Activated naive CD4-positive, alpha-beta T cell treated with anti-CD3 and anti-CD28 coated beads, Interleukin-2, amount 10 ng/mL, durations not matched to agents 7 days and 5 days (primary cell): ENCODE data around the gene SAT2.
A peak's percentile ranks its signal among the peaks of the same experiment; 100 is the strongest.

ENCODE experiments used
- CTCF ChIA-PET: fragments of 350-600 bp; sonication (Branson Sonifier 250); formaldehyde crosslinking; loops from one replicate; lab custom pipeline; 2021; ENCODE audit warnings: antibody characterized with exemption; lab: Charles Lee
- DNase-seq: peaks from one replicate; pipeline ENCODE4 v3.0.0-alpha.2; 2020
- H3K27ac Mint-ChIP-seq: one replicate; pipeline ENCODE4 v1.8.0; 2021; ENCODE audit warnings: mild to moderate bottlenecking, moderate library complexity, mixed read lengths
- H3K27me3 Mint-ChIP-seq: one replicate; pipeline ENCODE4 v1.8.0; 2021; ENCODE audit warnings: mild to moderate bottlenecking, mixed read lengths
- H3K36me3 Mint-ChIP-seq: one replicate; pipeline ENCODE4 v1.8.0; 2021; ENCODE audit warnings: mixed read lengths
- H3K4me1 Mint-ChIP-seq: one replicate; pipeline ENCODE4 v1.8.0; 2021; ENCODE audit warnings: mixed read lengths
- H3K4me3 Mint-ChIP-seq: one replicate; pipeline ENCODE4 v1.8.0; 2021; ENCODE audit warnings: mild to moderate bottlenecking, moderate library complexity, mixed read lengths
- H3K9me3 Mint-ChIP-seq: one replicate; pipeline ENCODE4 v1.8.0; 2021; ENCODE audit warnings: mixed read lengths

Gene SAT2

DNA sequence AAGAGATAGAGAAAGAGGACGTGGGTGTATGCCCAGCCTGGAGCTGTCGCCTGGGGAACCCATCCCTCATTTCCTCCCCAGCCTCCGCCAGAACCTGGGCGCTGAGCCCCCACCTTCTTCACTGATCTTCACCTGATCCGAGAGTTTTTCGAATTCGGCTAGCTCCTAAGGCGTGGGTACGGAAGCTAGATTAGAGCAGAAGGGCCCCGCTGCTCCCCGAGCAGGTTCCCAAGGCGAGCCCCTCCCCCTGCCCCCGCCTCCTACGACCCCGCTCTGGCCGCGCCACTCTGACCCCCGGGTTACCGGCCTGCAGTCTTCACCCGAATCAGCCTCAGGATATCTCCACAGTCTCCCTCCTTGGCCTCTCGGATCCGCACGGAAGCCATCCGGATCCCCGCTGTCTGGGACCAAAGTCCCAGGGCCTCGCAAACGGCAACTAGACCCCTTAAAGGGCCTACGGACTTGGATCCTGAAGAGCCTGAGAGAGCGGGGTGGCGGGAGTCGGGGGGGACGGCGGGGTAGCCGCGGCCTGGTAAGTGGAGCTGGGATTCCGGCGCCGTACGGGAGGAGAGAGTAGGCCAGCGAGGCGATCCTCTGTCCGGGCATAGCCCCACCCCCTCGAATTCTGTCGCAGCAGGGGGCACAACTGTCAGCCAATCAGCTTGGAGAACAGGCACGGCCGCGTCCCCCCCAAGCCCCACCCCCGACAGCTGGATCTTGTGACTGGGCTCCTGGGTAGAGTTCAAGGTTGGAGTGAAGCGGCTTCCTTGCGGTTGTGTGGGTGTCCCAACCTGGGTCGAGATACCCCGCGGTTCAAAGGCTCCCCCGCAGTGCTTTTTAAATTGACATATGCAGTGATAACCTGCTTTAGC lies at the start of gene SAT2:
Gene SAT2, minus strand, starts transcription at position 572 of the 872 bp plus-strand sequence. Its CDS starts 186 bp downstream, at position 386.
- Mint-ChIP-seq H3K27me3 (peaks cover 7% of the 10 kb centered on the region), H3K27ac (peak within 1 kb of the TSS; percentile 71), H3K36me3 (peaks cover 4% of the 10 kb centered on the region), H3K9me3 (no peaks in the 10 kb centered on the region), H3K4me3 (peak within 1 kb of the TSS; percentile 91), H3K4me1 (peaks cover 20% of the 10 kb centered on the region)
- peak; percentile 93 for DNase-seq
- CTCF ChIA-PET: interaction anchor here (1.0 to 2.3 kb wide), 3 partner anchors 12 to 61 kb away, joined by 3 to 19 read pairs (median 8); partner anchors contain the start of genes TP53 and WRAP53

DNA sequence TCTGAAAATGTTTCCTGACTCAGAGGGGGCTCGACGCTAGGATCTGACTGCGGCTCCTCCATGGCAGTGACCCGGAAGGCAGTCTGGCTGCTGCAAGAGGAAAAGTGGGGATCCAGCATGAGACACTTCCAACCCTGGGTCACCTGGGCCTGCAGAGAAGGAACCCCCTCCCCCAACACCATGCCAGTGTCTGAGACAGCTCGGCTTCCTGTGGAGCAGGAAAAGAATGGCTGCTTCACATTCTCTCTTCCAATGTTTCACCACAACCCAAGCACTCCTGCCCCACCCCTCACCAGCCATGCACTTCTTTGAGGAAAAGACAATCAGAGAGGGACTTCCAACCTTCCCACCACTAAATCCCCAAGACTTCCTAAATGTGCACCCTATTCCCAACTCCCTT lies 48.9 kb upstream of the SAT2 start:
- no peak for DNase-seq
- Mint-ChIP-seq H3K4me1 (no peaks in the 10 kb centered on the region), H3K36me3 (peaks cover 45% of the 10 kb centered on the region), H3K27ac (no peak overlapping the region), H3K9me3 (peaks cover 10% of the 10 kb centered on the region), H3K27me3 (no peaks in the 10 kb centered on the region), H3K4me3 (no peak overlapping the region)
- CTCF ChIA-PET: no interaction called here

- H3K36me3 Mint-ChIP-seq: peaks cover 53% of the 10 kb centered on the region
- DNase-seq: no peak
- no peak overlapping the region for H3K4me3 Mint-ChIP-seq
- no peaks in the 10 kb centered on the region for H3K27me3 Mint-ChIP-seq
- CTCF ChIA-PET: interaction anchor here (1.0 to 1.6 kb wide), 2 partner anchors 42 to 319 kb away, joined by 3 read pairs; no protein-coding TSS in a partner anchor
- H3K27ac Mint-ChIP-seq: no peak overlapping the region
- H3K4me1 Mint-ChIP-seq: no peaks in the 10 kb centered on the region
- H3K9me3 Mint-ChIP-seq: peaks cover 10% of the 10 kb centered on the region
Observed at GRCh38 chr17:7674934-7675333, 47.3 kb upstream of the SAT2 start.

- Mint-ChIP-seq H3K4me1 (no peaks in the 10 kb centered on the region), H3K27me3 (no peaks in the 10 kb centered on the region), H3K27ac (no peak overlapping the region), H3K36me3 (peaks cover 60% of the 10 kb centered on the region), H3K9me3 (peaks cover 10% of the 10 kb centered on the region), H3K4me3 (no peak overlapping the region)
- DNase-seq: peak; percentile 66
- CTCF ChIA-PET: interaction anchor here (0.6 to 2.2 kb wide), 10 partner anchors 10 to 253 kb away, joined by 3 to 11 read pairs (median 3); partner anchors contain the start of genes SAT2, TP53 and WRAP53
Observed at GRCh38 chr17:7673239-7673638, 45.6 kb upstream of the SAT2 start.

- Mint-ChIP-seq H3K4me3 (no peak overlapping the region), H3K9me3 (peaks cover 3% of the 10 kb centered on the region), H3K4me1 (no peaks in the 10 kb centered on the region), H3K27me3 (no peaks in the 10 kb centered on the region), H3K27ac (no peak overlapping the region), H3K36me3 (peaks cover 37% of the 10 kb centered on the region)
- CTCF ChIA-PET: no interaction called here
- no peak for DNase-seq
Observed at GRCh38 chr17:7668482-7668881, 40.9 kb upstream of the SAT2 start.

DNA sequence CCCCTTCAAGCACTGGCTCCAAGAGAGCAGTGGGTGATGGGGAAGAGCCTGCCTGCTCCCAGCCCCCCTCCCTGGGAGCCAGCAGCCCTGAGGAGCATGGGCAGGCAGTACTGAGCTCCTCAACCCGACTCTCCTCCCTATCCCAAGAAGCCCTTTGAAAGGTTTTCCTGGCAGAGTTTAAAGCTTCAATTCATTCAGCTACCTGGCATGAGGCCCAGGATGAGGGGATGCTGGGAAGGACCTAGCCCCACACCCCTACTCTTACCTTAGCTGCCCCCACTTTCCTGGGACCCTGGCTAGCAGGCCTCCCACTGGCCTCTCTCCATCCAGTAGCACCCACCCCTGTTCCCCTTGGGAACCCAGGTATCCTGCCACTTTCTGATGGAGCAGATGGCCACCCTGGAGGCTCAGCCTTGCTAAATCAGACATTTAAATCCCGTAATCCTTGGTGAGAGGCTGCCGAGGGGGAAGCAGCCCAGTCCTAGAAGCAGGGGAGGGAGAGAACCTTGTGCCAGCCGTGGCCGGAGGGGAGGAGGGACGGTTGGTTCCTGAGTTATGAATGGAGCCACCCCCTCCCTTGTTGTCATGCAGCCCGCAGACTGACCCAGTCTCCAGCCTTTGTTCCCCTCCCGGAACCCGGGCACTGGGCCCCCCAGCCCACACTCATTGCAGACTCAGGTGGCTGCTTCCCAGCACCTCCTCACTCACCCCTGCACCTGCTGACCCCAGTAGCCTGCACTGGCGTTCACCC lies 40.2 kb upstream of the SAT2 start:
- no peak overlapping the region for H3K4me3 Mint-ChIP-seq
- DNase-seq: no peak
- H3K4me1 Mint-ChIP-seq: no peaks in the 10 kb centered on the region
- H3K9me3 Mint-ChIP-seq: no peaks in the 10 kb centered on the region
- no peak overlapping the region for H3K27ac Mint-ChIP-seq
- peaks cover 32% of the 10 kb centered on the region for H3K36me3 Mint-ChIP-seq
- CTCF ChIA-PET: interaction anchor here (1.3 kb wide), 1 partner anchor 35 kb away, joined by 3 read pairs; no protein-coding TSS in a partner anchor
- no peaks in the 10 kb centered on the region for H3K27me3 Mint-ChIP-seq

DNA sequence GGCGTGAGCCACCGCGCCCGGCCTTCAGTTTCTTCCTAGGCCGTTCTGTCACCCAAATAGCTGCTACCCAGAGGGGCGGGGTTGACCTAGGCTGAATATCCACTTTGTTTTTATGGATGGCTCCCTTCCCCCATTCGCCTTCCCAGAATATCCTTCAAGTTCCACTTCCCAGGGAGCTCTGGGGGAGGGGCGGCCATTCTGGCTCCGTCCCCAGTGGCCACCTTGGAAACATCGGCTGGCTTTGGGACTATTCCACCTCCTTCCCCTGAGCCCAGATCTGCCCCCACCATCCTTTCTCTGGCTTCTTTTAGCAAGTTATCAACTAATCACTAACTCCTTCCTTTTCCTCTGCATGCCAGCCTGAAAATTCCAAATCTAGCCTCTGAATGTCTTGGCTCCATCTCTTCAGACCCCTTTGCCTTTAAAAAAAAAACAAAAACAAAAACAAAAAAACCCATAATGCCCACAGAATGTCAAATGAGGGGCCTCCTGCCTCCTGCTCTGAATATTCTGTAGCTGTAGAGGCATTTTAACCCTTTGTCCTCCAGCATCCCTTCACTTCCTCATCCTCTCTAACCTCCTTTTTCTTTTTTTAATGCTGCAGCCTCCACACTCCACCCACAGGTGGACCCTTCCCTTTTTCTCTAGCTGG lies 29.5 kb upstream of the SAT2 start:
- CTCF ChIA-PET: interaction anchor here (0.9 kb wide), 1 partner anchor 16 kb away, joined by 3 read pairs; no protein-coding TSS in a partner anchor
- Mint-ChIP-seq H3K27ac (no peak overlapping the region), H3K4me1 (no peaks in the 10 kb centered on the region), H3K36me3 (no peaks in the 10 kb centered on the region), H3K9me3 (no peaks in the 10 kb centered on the region), H3K27me3 (peaks cover 32% of the 10 kb centered on the region), H3K4me3 (no peak overlapping the region)
- DNase-seq: no peak

- Mint-ChIP-seq H3K27ac (no peak overlapping the region), H3K4me3 (no peak overlapping the region), H3K27me3 (peaks cover 48% of the 10 kb centered on the region), H3K9me3 (no peaks in the 10 kb centered on the region), H3K4me1 (peaks cover 7% of the 10 kb centered on the region), H3K36me3 (no peaks in the 10 kb centered on the region)
- CTCF ChIA-PET: no interaction called here
- DNase-seq: no peak
Observed at GRCh38 chr17:7655541-7655840, 27.9 kb upstream of the SAT2 start.

DNA sequence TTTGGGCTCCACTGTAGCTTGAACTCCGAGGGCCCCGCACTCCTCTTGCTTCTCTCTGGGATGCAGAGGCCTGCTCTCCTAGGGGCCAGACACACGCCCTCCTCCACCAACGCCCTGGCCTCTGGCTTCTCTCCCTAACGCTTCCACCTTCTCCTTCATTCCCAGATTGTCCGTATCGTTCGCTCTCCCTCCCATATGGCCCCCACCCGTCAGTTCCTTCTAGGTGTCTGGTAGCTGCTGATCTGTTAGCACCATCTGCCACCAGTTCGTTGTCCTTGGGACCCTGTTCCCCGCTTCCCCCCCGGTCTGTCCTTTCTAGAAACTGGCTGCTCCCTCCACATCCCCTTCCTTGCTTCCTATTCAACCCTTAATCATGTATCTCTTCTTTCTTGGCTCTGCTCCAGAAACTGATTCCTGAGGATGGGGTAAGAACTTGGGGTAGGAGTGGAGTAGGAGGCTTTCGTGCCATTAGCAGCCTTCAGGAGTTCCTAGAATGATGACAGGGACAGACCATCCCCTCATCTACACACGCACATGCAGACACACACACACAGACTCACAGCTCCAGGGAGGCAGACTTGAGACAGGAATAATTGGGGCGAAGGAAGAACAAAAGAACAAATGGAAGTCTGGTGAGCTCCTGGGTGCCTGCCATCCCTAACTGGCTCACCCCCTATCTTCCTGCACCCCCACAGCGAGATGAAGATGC lies 27.4 kb upstream of the SAT2 start:
- Mint-ChIP-seq H3K27ac (no peak overlapping the region), H3K9me3 (no peaks in the 10 kb centered on the region), H3K27me3 (peaks cover 53% of the 10 kb centered on the region), H3K4me3 (no peak overlapping the region), H3K36me3 (no peaks in the 10 kb centered on the region), H3K4me1 (peaks cover 12% of the 10 kb centered on the region)
- no peak for DNase-seq
- CTCF ChIA-PET: no interaction called here

- CTCF ChIA-PET: no interaction called here
- no peak overlapping the region for H3K4me3 Mint-ChIP-seq
- H3K36me3 Mint-ChIP-seq: no peaks in the 10 kb centered on the region
- no peaks in the 10 kb centered on the region for H3K9me3 Mint-ChIP-seq
- no peak overlapping the region for H3K27ac Mint-ChIP-seq
- H3K27me3 Mint-ChIP-seq: peaks cover 72% of the 10 kb centered on the region
- H3K4me1 Mint-ChIP-seq: peaks cover 15% of the 10 kb centered on the region
- no peak for DNase-seq
Observed at GRCh38 chr17:7652388-7653356, 25.1 kb upstream of the SAT2 start.

GRCh38 chr17:7651665-7652387 lies 24.2 kb upstream of the SAT2 start:
- CTCF ChIA-PET: interaction anchor here (1.8 kb wide), 1 partner anchor 34 kb away, joined by 5 read pairs; no protein-coding TSS in a partner anchor
- Mint-ChIP-seq H3K36me3 (no peaks in the 10 kb centered on the region), H3K4me1 (peaks cover 15% of the 10 kb centered on the region), H3K27me3 (peaks cover 78% of the 10 kb centered on the region), H3K4me3 (peak overlapping the region; percentile 13), H3K27ac (no peak overlapping the region), H3K9me3 (no peaks in the 10 kb centered on the region)
- no peak for DNase-seq

DNA sequence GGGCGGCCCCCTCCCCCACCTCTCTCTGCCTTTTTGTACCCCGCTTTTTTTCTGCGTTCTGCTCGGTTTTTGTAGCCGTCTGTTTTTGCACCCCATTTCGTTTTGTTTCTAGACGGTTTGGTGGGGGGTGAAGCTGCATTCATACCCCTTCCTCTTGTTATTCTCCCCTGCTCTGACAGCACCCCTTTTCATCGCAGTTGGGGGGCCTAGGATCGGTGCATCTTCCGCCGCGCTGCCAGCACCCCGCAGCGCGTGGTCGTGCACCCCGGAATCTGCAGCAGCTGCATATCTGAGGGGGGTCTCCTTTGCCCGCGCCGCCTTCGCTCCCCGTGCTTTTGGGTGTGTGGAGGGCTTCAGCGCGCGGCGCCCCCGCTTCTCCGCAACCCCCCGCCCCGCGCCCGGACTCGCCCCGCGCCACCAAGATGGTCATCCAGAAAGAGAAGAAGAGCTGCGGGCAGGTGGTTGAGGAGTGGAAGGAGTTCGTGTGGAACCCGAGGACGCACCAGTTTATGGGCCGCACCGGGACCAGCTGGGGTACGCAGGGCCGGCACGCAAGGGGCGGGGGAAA lies 23.6 kb upstream of the SAT2 start:
- no peak overlapping the region for H3K27ac Mint-ChIP-seq
- no peak for DNase-seq
- H3K36me3 Mint-ChIP-seq: no peaks in the 10 kb centered on the region

More for the DNA sequence above, 23.6 kb upstream of the SAT2 start:
- H3K9me3 Mint-ChIP-seq: no peaks in the 10 kb centered on the region
- CTCF ChIA-PET: interaction anchor here (0.6 to 1.8 kb wide), 2 partner anchors 35 to 287 kb away, joined by 3 to 5 read pairs; no protein-coding TSS in a partner anchor
- peak overlapping the region; percentile 69 for H3K4me3 Mint-ChIP-seq
- H3K27me3 Mint-ChIP-seq: peaks cover 80% of the 10 kb centered on the region
- peaks cover 15% of the 10 kb centered on the region for H3K4me1 Mint-ChIP-seq
